Coronary artery (tissue), 2 donors: ENCODE measurements around the gene ECI2.

Source experiments
- DNase-seq: peaks from one replicate; pipeline ENCODE4 v3.0.0-alpha.2; 2017; ENCODE audit warnings: low spot score
- H3K27ac ChIP-seq, 2 donors: fragments of 200-600 bp; sonication (generic); one replicate each; pipeline ENCODE4 v1.5.1; 2016 to 2019
- H3K4me3 ChIP-seq: fragments of 200-600 bp; sonication (generic); 2 replicates; pipeline ENCODE4 v1.5.1; 2016; ENCODE audit warnings: mild to moderate bottlenecking, moderate library complexity
- CTCF ChIP-seq: fragments of 200-600 bp; sonication (generic); IDR thresholded peaks from one replicate; pipeline ENCODE4 v1.5.1; 2019; ENCODE audit warnings: antibody characterized with exemption

ECI2 gene

DNA sequence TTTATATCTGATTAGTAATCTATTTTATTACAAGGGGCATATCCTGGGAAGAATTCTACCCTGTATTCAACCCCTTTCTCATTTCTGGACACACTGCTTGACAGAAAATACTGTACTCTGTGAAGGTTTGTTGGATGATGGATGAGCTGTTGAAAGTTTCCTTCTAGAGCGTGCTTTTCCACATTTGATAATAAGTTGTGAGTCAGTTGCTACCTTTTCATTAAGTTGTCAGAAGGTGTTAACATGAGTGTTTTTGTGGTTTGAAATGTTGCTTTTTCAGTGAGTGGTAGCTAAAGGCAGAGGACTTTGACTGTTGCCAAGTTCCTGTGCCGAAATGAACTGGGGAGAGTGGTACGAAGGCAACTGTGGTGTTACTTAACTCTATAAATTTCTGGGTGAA is 3.9 kb upstream of the ECI2 start:
- no peak for DNase-seq
- Histone ChIP-seq H3K4me3 (no peak overlapping the region), H3K27ac (no peak overlapping the region)
- TF ChIP-seq CTCF, result no peak

- no peak for DNase-seq
- Histone ChIP-seq H3K27ac (no peak overlapping the region), H3K4me3 (no peak overlapping the region)
- no peak for TF ChIP-seq CTCF
Measured at GRCh38 chr6:4138186-4138585, 2.8 kb upstream of the ECI2 start.

DNA sequence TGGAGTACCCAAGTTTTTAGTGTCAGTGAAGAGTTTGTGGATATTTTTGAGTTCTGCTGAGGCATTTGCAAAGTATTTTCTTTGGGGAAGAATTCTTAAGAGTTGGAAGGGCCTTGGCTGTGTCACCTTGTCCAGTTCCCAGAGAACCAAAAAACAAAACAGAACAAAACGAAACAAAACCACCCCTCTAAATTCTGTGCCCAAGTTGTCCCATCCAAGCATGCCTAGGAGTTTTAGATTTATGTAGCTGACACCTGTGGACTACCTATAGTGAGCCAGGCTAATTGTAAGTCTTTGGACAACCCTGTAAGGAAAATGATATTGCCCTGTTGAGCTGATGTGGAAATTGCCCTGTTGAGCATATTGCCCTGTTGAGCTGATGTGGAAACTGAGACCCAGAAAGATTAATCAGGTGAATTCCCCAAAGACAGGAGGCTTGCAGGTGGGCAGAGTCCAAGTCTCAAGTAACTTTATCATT is 1.0 kb upstream of the ECI2 start:
- Histone ChIP-seq H3K27ac (peak overlapping the region; percentile 90 to 96), H3K4me3 (peak overlapping the region; percentile 93)
- DNase-seq, result no peak
- TF ChIP-seq CTCF, result no peak

DNA sequence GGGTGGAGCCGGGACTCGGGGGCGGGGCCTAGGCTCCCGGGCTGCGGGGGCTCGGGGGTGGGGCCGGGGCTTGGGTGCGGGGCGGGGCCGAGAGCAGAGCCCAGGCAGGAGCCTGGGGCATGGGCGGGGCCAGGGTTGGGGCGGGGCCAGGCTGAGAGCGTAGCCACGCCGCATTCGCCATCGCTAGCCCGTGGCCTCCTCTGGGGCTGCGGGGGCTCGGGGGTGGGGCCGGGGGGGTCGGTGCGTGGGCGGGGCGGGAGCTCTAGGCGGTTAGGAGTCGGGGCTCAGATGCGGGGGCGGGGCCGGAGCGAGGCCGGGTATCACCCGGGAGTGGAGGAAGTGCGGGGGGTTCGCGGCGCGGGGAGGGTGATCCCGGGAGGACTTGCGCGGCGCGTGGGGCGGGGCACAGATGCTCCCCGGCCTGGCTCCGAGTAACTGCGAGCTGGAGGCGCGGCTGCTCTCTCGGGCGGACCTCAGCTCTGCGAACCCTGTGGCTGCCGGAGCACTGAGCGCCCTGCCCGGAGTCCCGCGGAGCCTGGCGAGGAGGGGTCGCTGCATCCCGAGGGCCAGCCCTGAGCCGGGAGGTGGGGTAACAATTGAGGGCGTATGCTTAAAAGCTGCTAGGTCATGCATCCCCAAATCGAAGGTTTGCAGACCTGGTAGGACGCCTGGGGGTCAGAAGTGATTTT is 434 bp upstream of the ECI2 start:
- H3K4me3 ChIP-seq, result peak overlapping the region; percentile 93
- DNase-seq, result peak; percentile 99
- TF ChIP-seq CTCF, result no peak
- H3K27ac ChIP-seq, result peak overlapping the region; percentile 90 to 96

GRCh38 chr6:4133941-4134838 is 1.2 kb downstream of the ECI2 start:
- DNase-seq, result no peak
- Histone ChIP-seq H3K27ac (peak overlapping the region; percentile 90 to 96), H3K4me3 (peak overlapping the region; percentile 93)
- TF ChIP-seq CTCF, result no peak

- TF ChIP-seq CTCF, result no peak
- H3K27ac ChIP-seq, result no peak overlapping the region
- H3K4me3 ChIP-seq, result no peak overlapping the region
- DNase-seq, result no peak
Measured at GRCh38 chr6:4130357-4130987, 4.9 kb downstream of the ECI2 start.
